Transverse colon (tissue), 3 donors: ENCODE data around the gene STAM2.

Source experiments
- CTCF ChIP-seq, 5 experiments: fragments of 200-600 bp in 3 of 5; fragments of 450-650 bp in 2 of 5; sonication (generic) in 3 of 5; IDR thresholded peaks; 1 replicate in 2 of 5; 2 replicates in 3 of 5; pipeline ENCODE4 v1.5.1; 2016 to 2017; ENCODE audit warnings: antibody characterized with exemption in 5 of 5, inconsistent platforms in 3 of 5, mild to moderate bottlenecking in 2 of 5, moderate library complexity in 1 of 5
- EP300 ChIP-seq: sonication (generic); formaldehyde crosslinking; IDR thresholded peaks from one replicate; pipeline ENCODE4 v1.6.1; 2017; ENCODE audit warnings: antibody characterized with exemption, low read depth

- no peak for TF ChIP-seq CTCF (IDR thresholded peaks at IDR 0.05)
- no peak for TF ChIP-seq EP300
Measured at GRCh38 chr2:152099367-152100050, 76.1 kb downstream of the STAM2 start.
